Mesenchymal stem cell (in vitro differentiated cells and primary cell): ENCODE data around the gene AMN.

Experiments
- DNase-seq: peaks from one replicate; pipeline ENCODE4 v3.0.0-alpha.2; 2013
- H2AFZ ChIP-seq: one replicate; pipeline ENCODE4 v1.6.1; 2013; ENCODE audit warnings: low read depth, mild to moderate bottlenecking, control low read depth, inconsistent platforms, low read length, moderate library complexity
- H2AK5ac ChIP-seq: 2 replicates; pipeline ENCODE4 v1.6.1; 2013; ENCODE audit warnings: low read length, moderate library complexity, mild to moderate bottlenecking, inconsistent platforms; ENCODE audit not compliant: severe bottlenecking
- H2BK120ac ChIP-seq: one replicate; pipeline ENCODE4 v1.6.1; 2013; ENCODE audit warnings: low read depth, mild to moderate bottlenecking, inconsistent platforms, low read length, moderate library complexity
- H2BK12ac ChIP-seq, 2 experiments: one replicate each; pipeline ENCODE4 v1.6.1; 2013; ENCODE audit warnings: inconsistent platforms in 2 of 2, low read length in 2 of 2, mild to moderate bottlenecking in 2 of 2, moderate library complexity in 2 of 2, control low read depth in 1 of 2
- H2BK15ac ChIP-seq: one replicate; pipeline ENCODE4 v1.6.1; 2013; ENCODE audit warnings: mild to moderate bottlenecking, low read depth, inconsistent platforms; ENCODE audit not compliant: poor library complexity, severe bottlenecking
- H2BK5ac ChIP-seq: 2 replicates; pipeline ENCODE4 v1.6.1; 2013; ENCODE audit warnings: low read depth, mild to moderate bottlenecking, low read length, control low read depth, inconsistent platforms; ENCODE audit not compliant: poor library complexity, severe bottlenecking
- H3K14ac ChIP-seq, 2 experiments: one replicate each; pipeline ENCODE4 v1.6.1; 2013; ENCODE audit warnings: inconsistent platforms in 2 of 2, low read length in 2 of 2, control low read depth in 1 of 2, mild to moderate bottlenecking in 1 of 2, moderate library complexity in 1 of 2
- H3K18ac ChIP-seq, 2 experiments: one replicate each; pipeline ENCODE4 v1.6.1; 2013; ENCODE audit warnings: inconsistent platforms in 2 of 2, low read length in 2 of 2, control low read depth in 1 of 2, low read depth in 1 of 2, mild to moderate bottlenecking in 1 of 2
- H3K23ac ChIP-seq, 2 experiments: one replicate each; pipeline ENCODE4 v1.6.1; 2013; ENCODE audit warnings: inconsistent platforms in 2 of 2, low read length in 2 of 2, mild to moderate bottlenecking in 2 of 2, moderate library complexity in 2 of 2, control low read depth in 1 of 2
- H3K27ac ChIP-seq: 2 replicates; pipeline ENCODE4 v1.5.1; 2013; ENCODE audit warnings: mild to moderate bottlenecking, moderate library complexity, low read length, control low read depth, inconsistent platforms; ENCODE audit not compliant: poor library complexity, severe bottlenecking
- H3K27me3 ChIP-seq, 2 experiments: 2 replicates each; pipeline versions ENCODE4 v1.6.1 to v1.7.0; 2013; ENCODE audit warnings: low read length in 2 of 2, mild to moderate bottlenecking in 2 of 2, moderate library complexity in 2 of 2, control low read depth in 1 of 2, inconsistent platforms in 1 of 2; ENCODE audit not compliant: control insufficient read depth in 1 of 2, insufficient read depth in 1 of 2
- H3K36me3 ChIP-seq, 2 experiments: 2 replicates each; pipeline versions ENCODE4 v1.6.1 to v1.7.0; 2013; ENCODE audit warnings: low read length in 2 of 2, control low read depth in 1 of 2, inconsistent platforms in 1 of 2, low read depth in 1 of 2, mild to moderate bottlenecking in 1 of 2; ENCODE audit not compliant: insufficient read depth in 2 of 2, control insufficient read depth in 1 of 2
- H3K4ac ChIP-seq, 2 experiments: one replicate each; pipeline ENCODE4 v1.6.1; 2013; ENCODE audit warnings: inconsistent platforms in 2 of 2, low read length in 2 of 2, mild to moderate bottlenecking in 2 of 2, moderate library complexity in 2 of 2, control low read depth in 1 of 2, low read depth in 1 of 2
- H3K4me1 ChIP-seq: 2 replicates; pipeline ENCODE4 v1.6.1; 2013; ENCODE audit warnings: low read depth, low read length, control low read depth; ENCODE audit not compliant: control insufficient read depth, insufficient read depth
- H3K4me2 ChIP-seq: 2 replicates; pipeline ENCODE4 v1.6.1; 2013; ENCODE audit warnings: low read length, mild to moderate bottlenecking, inconsistent platforms; ENCODE audit not compliant: poor library complexity, severe bottlenecking
- H3K4me3 ChIP-seq, 2 experiments: 2 replicates each; pipeline versions ENCODE4 v1.5.1 to v1.7.0; 2013; ENCODE audit warnings: low read length in 2 of 2, mild to moderate bottlenecking in 2 of 2, control low read depth in 1 of 2, low read depth in 1 of 2; ENCODE audit not compliant: insufficient read depth in 1 of 2
- H3K79me1 ChIP-seq: replicated peaks from 2 replicates; pipeline ENCODE4 v1.6.1; 2013; ENCODE audit warnings: mild to moderate bottlenecking, control low read depth, low read length, inconsistent platforms; ENCODE audit not compliant: poor library complexity, severe bottlenecking
- H3K9ac ChIP-seq: 2 replicates; pipeline ENCODE4 v1.7.0; 2013; ENCODE audit warnings: mild to moderate bottlenecking, low read length, moderate library complexity
- H3K9me3 ChIP-seq: 2 replicates; pipeline ENCODE4 v1.7.0; 2013; ENCODE audit warnings: mild to moderate bottlenecking, low read length; ENCODE audit not compliant: control insufficient read depth
- H4K8ac ChIP-seq: one replicate; pipeline ENCODE4 v1.6.1; 2013; ENCODE audit warnings: inconsistent platforms, mild to moderate bottlenecking, low read length, moderate library complexity
- H4K91ac ChIP-seq: one replicate; pipeline ENCODE4 v1.6.1; 2013; ENCODE audit warnings: mild to moderate bottlenecking, low read length, inconsistent platforms
- WGBS: methylation state at CpG from one replicate; pipeline ENCODE4 v1.1.7; 2013; ENCODE audit warnings: mixed read lengths; 5-methylcytosine and 5-hydroxymethylcytosine counted together

AMN gene

DNA sequence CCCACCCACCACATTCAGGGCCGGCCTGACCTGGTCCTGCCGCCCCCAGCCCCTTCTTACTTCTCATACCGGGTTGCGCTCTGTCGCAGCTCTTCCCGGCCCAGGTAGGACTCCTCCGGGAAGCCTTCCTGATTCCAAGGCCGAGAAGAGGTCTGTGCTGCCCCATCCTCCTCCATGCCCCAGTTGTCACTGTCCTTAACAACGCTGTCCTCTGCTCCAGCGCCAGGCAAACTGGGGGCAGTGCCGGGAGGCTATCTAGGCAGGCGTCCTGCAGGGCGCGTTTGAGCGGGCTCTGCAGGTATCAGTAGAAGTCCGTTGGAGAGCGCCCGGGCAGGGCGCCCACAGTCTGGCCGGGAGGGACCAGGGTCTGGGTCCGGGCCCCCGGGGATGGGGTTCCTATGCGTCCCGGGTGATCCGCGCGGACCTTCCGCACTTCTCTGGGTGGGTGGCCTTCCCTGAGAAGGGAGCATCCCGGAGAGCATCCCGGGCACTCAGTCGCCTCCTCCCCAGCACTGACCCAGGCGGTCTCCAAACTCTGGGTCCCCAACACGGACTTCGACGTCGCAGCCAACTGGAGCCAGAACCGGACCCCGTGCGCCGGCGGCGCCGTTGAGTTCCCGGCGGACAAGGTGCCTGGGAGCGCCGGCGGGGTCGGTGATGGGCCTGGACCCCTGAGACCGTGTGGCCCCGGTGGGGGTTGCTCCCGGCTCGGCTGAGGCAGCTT, 900 bp downstream of the AMN start:
- H3K4me2 ChIP-seq = no peak overlapping the region
- H3K9me3 ChIP-seq = peaks cover 10% of the 10 kb centered on the region
- no peak overlapping the region for H2BK15ac ChIP-seq
- H4K8ac ChIP-seq = no peak overlapping the region
- no peaks in the 10 kb centered on the region for H3K79me1 ChIP-seq
- H2AK5ac ChIP-seq = no peak overlapping the region
- no peak overlapping the region for H3K23ac ChIP-seq
- H3K18ac ChIP-seq = no peak overlapping the region
- H3K27ac ChIP-seq = no peak overlapping the region
- peaks cover 9% of the 10 kb centered on the region for H3K4me1 ChIP-seq
- no peaks in the 10 kb centered on the region for H3K36me3 ChIP-seq
- no peak overlapping the region for H3K4ac ChIP-seq
- H3K9ac ChIP-seq = peak overlapping the region; percentile 36
- H3K27me3 ChIP-seq = peaks cover 3 to 75% of the 10 kb centered on the region in 2 experiments
- DNase-seq = no peak
- no peak overlapping the region for H2AFZ ChIP-seq
- H2BK5ac ChIP-seq = no peak overlapping the region
- no peak overlapping the region for H3K14ac ChIP-seq
- no peak overlapping the region for H2BK12ac ChIP-seq
- WGBS = 68% methylated on average over 53 of the region's 53 CpGs
- H4K91ac ChIP-seq = no peak overlapping the region
- H3K4me3 ChIP-seq = peak overlapping the region in 1 of 2 experiments; percentile 66
- H2BK120ac ChIP-seq = no peak overlapping the region

DNA sequence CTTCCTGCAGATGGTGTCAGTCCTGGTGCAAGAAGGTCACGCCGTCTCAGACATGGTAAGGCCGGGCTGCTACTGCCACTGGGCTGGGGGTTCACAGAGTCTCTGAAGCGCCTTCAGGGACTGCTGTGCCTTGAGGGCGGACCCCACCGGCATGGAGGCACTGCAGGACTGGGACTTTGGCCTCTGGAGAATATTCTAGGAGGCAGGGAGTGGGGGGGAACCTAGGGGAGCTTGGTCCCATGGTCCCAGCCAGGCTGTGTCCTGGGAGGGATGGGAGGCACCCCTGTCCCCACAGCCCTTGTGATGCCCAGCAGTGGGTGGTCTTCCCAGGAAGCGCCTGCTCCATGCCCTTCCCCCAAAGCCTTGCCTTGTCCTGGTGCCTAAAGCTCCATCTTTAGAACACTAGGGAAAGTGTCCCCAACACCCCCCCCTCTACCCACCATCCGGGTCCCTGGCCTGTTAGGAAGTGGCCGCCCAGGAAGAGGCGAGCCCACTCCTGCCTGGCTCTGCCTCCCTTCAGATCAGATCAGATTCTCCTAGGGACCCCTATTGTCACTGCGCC, 1.5 kb downstream of the AMN start:
- H3K23ac ChIP-seq = no peak overlapping the region
- WGBS = 91% methylated on average over 11 of the region's 11 CpGs
- no peak overlapping the region for H4K8ac ChIP-seq
- no peak overlapping the region for H3K4me2 ChIP-seq
- no peak overlapping the region for H3K4me3 ChIP-seq
- H3K79me1 ChIP-seq = no peaks in the 10 kb centered on the region
- no peak overlapping the region for H3K4ac ChIP-seq
- H3K18ac ChIP-seq = no peak overlapping the region
- H3K4me1 ChIP-seq = peaks cover 15% of the 10 kb centered on the region
- no peak overlapping the region for H2BK12ac ChIP-seq
- no peak overlapping the region for H2BK5ac ChIP-seq
- peaks cover 3 to 81% of the 10 kb centered on the region in 2 experiments for H3K27me3 ChIP-seq
- no peak overlapping the region for H2AK5ac ChIP-seq
- no peak overlapping the region for H2AFZ ChIP-seq
- H2BK120ac ChIP-seq = no peak overlapping the region
- no peak overlapping the region for H4K91ac ChIP-seq
- H2BK15ac ChIP-seq = no peak overlapping the region
- H3K36me3 ChIP-seq = no peaks in the 10 kb centered on the region
- no peak overlapping the region for H3K9ac ChIP-seq
- no peak for DNase-seq
- peaks cover 10% of the 10 kb centered on the region for H3K9me3 ChIP-seq
- H3K14ac ChIP-seq = no peak overlapping the region
- H3K27ac ChIP-seq = no peak overlapping the region

DNA sequence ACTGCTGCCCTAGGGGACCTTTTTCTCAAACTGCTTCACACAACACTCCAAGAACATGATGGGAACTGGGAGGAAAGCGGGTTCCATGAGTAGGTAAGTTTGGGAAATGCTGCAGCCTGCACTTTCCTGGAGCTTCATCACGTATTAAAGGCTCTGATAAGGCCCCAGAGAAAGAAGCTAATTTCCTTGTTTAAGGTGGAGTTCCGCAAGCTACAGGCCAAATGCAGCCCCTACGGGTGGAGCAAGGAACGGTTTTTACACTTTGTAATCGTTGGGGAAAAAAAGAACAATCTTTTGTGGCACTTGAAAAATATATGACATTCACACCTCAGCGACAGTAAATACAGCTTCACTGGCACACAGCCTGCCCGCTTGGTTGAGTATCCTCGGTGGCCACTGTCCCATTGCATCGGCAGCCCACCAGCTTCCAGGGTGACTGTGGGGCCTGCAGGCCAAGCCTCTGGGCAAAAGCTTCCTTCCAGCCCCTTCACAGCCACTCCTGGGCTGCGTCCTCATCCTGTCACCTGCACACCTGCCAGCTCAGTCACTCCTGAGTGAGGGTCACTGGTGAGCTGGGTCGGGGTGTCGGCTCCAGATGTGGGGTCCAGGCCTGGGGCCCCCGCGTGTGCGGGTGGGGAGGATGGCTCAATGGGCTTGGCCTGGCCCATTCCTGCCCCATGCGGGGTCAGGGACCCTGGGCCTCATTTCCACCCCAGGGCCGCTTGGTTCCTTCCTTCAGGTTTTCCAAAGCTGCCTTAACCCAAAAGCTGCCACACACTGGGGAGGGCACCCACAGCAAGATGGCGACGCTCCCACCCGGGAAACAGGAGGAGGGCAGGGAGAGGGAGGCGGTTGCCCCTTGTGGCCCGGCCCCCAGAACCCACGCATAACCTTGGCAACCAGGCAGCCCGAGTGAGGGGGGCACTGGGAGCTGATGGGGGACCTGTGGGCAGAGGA, 2.4 kb downstream of the AMN start:
- H3K9ac ChIP-seq = no peak overlapping the region
- H3K4me3 ChIP-seq = no peak overlapping the region
- no peak overlapping the region for H3K4me2 ChIP-seq
- H3K27me3 ChIP-seq = peaks cover 8 to 90% of the 10 kb centered on the region in 2 experiments
- no peaks in the 10 kb centered on the region for H3K79me1 ChIP-seq
- no peak overlapping the region for H2BK15ac ChIP-seq
- no peak overlapping the region for H3K27ac ChIP-seq
- H2BK5ac ChIP-seq = no peak overlapping the region
- H3K4ac ChIP-seq = no peak overlapping the region
- peaks cover 23% of the 10 kb centered on the region for H3K4me1 ChIP-seq
- no peak for DNase-seq
- H3K9me3 ChIP-seq = peaks cover 10% of the 10 kb centered on the region
- peak overlapping the region; percentile 7 for H4K91ac ChIP-seq
- no peaks in the 10 kb centered on the region for H3K36me3 ChIP-seq
- H2BK12ac ChIP-seq = no peak overlapping the region
- no peak overlapping the region for H2AFZ ChIP-seq
- no peak overlapping the region for H3K18ac ChIP-seq
- no peak overlapping the region for H2AK5ac ChIP-seq
- no peak overlapping the region for H2BK120ac ChIP-seq
- H3K23ac ChIP-seq = no peak overlapping the region
- no peak overlapping the region for H4K8ac ChIP-seq
- H3K14ac ChIP-seq = no peak overlapping the region
- 91% methylated on average over 22 of the region's 25 CpGs for WGBS

DNA sequence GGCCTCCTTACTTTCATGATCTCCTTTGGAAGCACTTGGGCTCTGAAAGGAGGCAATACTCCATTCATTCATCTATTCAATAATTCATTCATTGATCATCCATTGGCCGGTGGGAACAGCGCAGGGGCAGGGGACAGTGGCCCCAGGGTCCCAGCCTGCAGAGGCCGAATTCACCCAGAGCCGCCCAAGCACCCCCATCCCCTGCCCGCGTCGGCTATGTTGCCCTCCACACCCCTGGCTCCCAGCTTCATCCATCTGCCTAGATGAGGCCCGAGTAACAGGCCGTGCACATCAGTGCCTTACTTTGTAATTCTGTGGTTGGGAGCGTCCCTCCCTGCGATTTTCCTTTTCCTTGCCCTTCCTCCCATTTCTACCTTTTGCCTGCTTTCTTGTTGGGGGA, 3.2 kb downstream of the AMN start:
- Histone ChIP-seq H3K79me1 (no peaks in the 10 kb centered on the region), H3K4ac (no peak overlapping the region), H3K27ac (no peak overlapping the region), H4K91ac (no peak overlapping the region), H2BK12ac (no peak overlapping the region), H2AFZ (no peak overlapping the region), H3K4me1 (peaks cover 30% of the 10 kb centered on the region), H3K4me3 (no peak overlapping the region), H2BK120ac (no peak overlapping the region), H2AK5ac (no peak overlapping the region), H3K36me3 (peaks cover 0 to 3% of the 10 kb centered on the region in 2 experiments), H3K9me3 (peaks cover 5% of the 10 kb centered on the region), H3K4me2 (no peak overlapping the region), H3K14ac (no peak overlapping the region), H3K9ac (no peak overlapping the region), H2BK15ac (no peak overlapping the region), H3K18ac (no peak overlapping the region), H4K8ac (no peak overlapping the region), H3K23ac (no peak overlapping the region), H2BK5ac (no peak overlapping the region), H3K27me3 (peaks cover 8 to 87% of the 10 kb centered on the region in 2 experiments)
- 88% methylated on average over 11 of the region's 11 CpGs for WGBS
- no peak for DNase-seq
